Thyroid gland (tissue), 4 donors: ENCODE measurements around the gene DENND4A.

Experiments
- CTCF ChIP-seq, 6 experiments: fragments of 200-600 bp in 3 of 6; fragments of 450-650 bp in 3 of 6; sonication (generic) in 3 of 6; IDR thresholded peaks; one replicate each; pipeline ENCODE4 v1.5.1; 2016 to 2019; ENCODE audit warnings: antibody characterized with exemption in 6 of 6, mild to moderate bottlenecking in 2 of 6, inconsistent platforms in 1 of 6, moderate library complexity in 1 of 6
- POLR2A ChIP-seq, 2 donors: fragments of 450-650 bp; IDR thresholded peaks; one replicate each; pipeline ENCODE4 v1.6.1; 2017; ENCODE audit warnings: antibody characterized with exemption in 2 of 2, mild to moderate bottlenecking in 2 of 2, moderate library complexity in 1 of 2

GRCh38 chr15:65639509-65639908 is 152.6 kb downstream of the DENND4A start:
- TF ChIP-seq CTCF (IDR thresholded peaks at IDR 0.05) (no peak), POLR2A (IDR thresholded peaks at IDR 0.05) (no peak)
